ENCODE measurements around the gene SERP2. TPM values are rescaled to one million over a fixed set of nuclear protein-coding genes. Genes with fewer than 3 reads are reported as not detected.
A peak's percentile ranks its signal among the peaks of the same experiment; 100 is the strongest.

SERP2 gene
- total RNA-seq, 1 experiment from 2014 or later, result not detected

DNA sequence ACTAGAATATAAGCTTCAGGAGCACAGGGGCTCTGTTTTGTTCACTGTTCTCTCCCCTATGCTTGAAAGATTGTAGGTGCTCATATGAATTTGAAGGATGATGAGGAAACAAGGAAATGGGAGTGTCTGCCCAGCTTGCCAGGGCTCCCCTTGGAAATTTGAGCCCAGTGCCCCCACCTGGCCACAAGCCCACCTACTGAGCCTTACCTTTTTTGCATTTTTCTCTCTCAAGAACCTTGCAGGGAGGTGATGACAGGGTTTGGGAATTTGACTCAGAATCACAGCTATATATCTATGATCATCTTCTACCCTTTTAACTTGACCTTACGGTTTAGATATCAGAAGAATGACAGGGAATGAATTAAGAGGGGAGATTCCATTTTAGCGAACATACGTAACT, 33.8 kb downstream of the SERP2 start:
- H3K9me2 ChIP-seq (ENCODE audit: insufficient read depth), result no peaks in the 10 kb centered on the region
- no peak for DNase-seq (ENCODE audit: low read depth, low spot score)
- no peaks in the 10 kb centered on the region for H3K79me2 ChIP-seq (ENCODE audit: insufficient read depth, low read length)
- no peak overlapping the region for H3K27ac ChIP-seq (ENCODE audit: low read depth, low read length)
- H3K9ac ChIP-seq (ENCODE audit: low read length), result no peak overlapping the region
- no peak overlapping the region for H3K4me2 ChIP-seq (ENCODE audit: low read length)
- H3K27me3 ChIP-seq (ENCODE audit: insufficient read depth, low read length), result no peaks in the 10 kb centered on the region
- intact Hi-C loops (cut with micrococcal nuclease), result no loop called here
- no TSS peak for BruUV-seq (replicated peaks)
- H3K4me1 ChIP-seq (ENCODE audit: control insufficient read depth in 1 of 2, insufficient read depth in 2 of 2, low read length in 2 of 2), result peaks cover 14 to 27% of the 10 kb centered on the region in 2 experiments
- ATAC-seq, result peak; percentile 28; the same call in 1 of the 2 replicates
- ChIA-PET CTCF (no interaction called here), POLR2A (no interaction called here), RAD21 (ENCODE audit: low non-redundant PET in 1 of 2, low total read pairs in 2 of 2, uncharacterized antibody in 2 of 2, unreplicated experiment in 2 of 2) (no interaction called here)
- no peaks in the 10 kb centered on the region for H3K36me3 ChIP-seq (ENCODE audit: control insufficient read depth in 1 of 2, insufficient read depth in 2 of 2, low read length in 2 of 2)
- H3K4me3 ChIP-seq (replicated peaks in 1 of 2; ENCODE audit: low read depth in 1 of 2, low read length in 2 of 2), result no peak overlapping the region
- H2AFZ ChIP-seq (ENCODE audit: low read depth, low read length, poor library complexity, severe bottlenecking), result no peak overlapping the region
- TF ChIP-seq RAD21 (IDR thresholded peaks at IDR 0.05; ENCODE audit: low read depth), result peak; percentile 23; the same call in 1 of the 2 replicates
- TF ChIP-seq CBX3 (IDR thresholded peaks at IDR 0.05; ENCODE audit: low read depth), result no peak
- no peaks in the 10 kb centered on the region for H3K9me3 ChIP-seq (ENCODE audit: control insufficient read depth in 1 of 2, insufficient read depth in 1 of 2, low read depth in 1 of 2, low read length in 2 of 2)
- no peaks in the 10 kb centered on the region for H4K20me1 ChIP-seq (ENCODE audit: insufficient read depth)

DNA sequence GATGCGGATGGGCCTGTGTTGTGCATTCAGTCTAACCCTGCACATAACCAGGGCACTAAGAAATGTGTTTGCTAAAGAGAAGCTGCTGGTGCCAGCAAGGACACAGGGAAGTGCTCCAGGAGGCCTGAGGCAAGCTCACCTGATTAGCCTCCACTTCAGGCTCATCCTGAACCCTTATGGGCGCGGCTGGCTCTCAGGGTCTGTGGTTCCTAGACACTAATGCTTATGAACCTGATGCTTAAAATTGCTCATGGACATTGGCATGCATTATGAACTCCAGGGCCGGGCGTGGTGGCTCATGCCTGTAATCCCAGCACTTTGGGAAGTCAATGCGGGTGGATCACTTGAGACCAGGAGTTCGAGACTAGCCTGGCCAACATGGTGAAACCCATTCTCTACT, 34.3 kb downstream of the SERP2 start:
- CTCF ChIA-PET, result interaction anchor here (0.7 kb wide), 1 partner anchor 375 kb away, joined by 4 read pairs; no protein-coding TSS in a partner anchor
- DNase-seq (ENCODE audit: low read depth, low spot score) (no peak), ATAC-seq (peak; percentile 25; the same call in 1 of the 2 replicates)
- Histone ChIP-seq H3K4me1 (ENCODE audit: control insufficient read depth in 1 of 2, insufficient read depth in 2 of 2, low read length in 2 of 2) (peaks cover 14 to 27% of the 10 kb centered on the region in 2 experiments), H2AFZ (ENCODE audit: low read depth, low read length, poor library complexity, severe bottlenecking) (no peak overlapping the region), H3K27ac (ENCODE audit: low read depth, low read length) (no peak overlapping the region), H3K36me3 (ENCODE audit: control insufficient read depth in 1 of 2, insufficient read depth in 2 of 2, low read length in 2 of 2) (no peaks in the 10 kb centered on the region), H4K20me1 (ENCODE audit: insufficient read depth) (no peaks in the 10 kb centered on the region), H3K9me3 (ENCODE audit: control insufficient read depth in 1 of 2, insufficient read depth in 1 of 2, low read depth in 1 of 2, low read length in 2 of 2) (no peaks in the 10 kb centered on the region), H3K27me3 (ENCODE audit: insufficient read depth, low read length) (no peaks in the 10 kb centered on the region), H3K79me2 (ENCODE audit: insufficient read depth, low read length) (no peaks in the 10 kb centered on the region), H3K4me2 (ENCODE audit: low read length) (peak overlapping the region; percentile 24; the same call in 1 of the 2 replicates), H3K9me2 (ENCODE audit: insufficient read depth) (no peaks in the 10 kb centered on the region), H3K9ac (ENCODE audit: low read length) (no peak overlapping the region), H3K4me3 (replicated peaks in 1 of 2; ENCODE audit: low read depth in 1 of 2, low read length in 2 of 2) (no peak overlapping the region)
- BruUV-seq (replicated peaks), result no TSS peak
- intact Hi-C loops (cut with micrococcal nuclease), result no loop called here
- POLR2A ChIA-PET, result no interaction called here
- TF ChIP-seq, protein P1, sequence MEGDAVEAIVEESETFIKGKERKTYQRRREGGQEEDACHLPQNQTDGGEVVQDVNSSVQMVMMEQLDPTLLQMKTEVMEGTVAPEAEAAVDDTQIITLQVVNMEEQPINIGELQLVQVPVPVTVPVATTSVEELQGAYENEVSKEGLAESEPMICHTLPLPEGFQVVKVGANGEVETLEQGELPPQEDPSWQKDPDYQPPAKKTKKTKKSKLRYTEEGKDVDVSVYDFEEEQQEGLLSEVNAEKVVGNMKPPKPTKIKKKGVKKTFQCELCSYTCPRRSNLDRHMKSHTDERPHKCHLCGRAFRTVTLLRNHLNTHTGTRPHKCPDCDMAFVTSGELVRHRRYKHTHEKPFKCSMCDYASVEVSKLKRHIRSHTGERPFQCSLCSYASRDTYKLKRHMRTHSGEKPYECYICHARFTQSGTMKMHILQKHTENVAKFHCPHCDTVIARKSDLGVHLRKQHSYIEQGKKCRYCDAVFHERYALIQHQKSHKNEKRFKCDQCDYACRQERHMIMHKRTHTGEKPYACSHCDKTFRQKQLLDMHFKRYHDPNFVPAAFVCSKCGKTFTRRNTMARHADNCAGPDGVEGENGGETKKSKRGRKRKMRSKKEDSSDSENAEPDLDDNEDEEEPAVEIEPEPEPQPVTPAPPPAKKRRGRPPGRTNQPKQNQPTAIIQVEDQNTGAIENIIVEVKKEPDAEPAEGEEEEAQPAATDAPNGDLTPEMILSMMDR (IDR thresholded peaks at IDR 0.05 in 2 of 3, conservative IDR thresholded peaks at IDR 0.05 in 1 of 3; ENCODE audit: borderline replicate concordance in 1 of 3, insufficient read depth in 1 of 3, low read depth in 2 of 3, low read length in 2 of 3), result no peak
- TF ChIP-seq EZH2 (IDR thresholded peaks at IDR 0.05) (no peak), CEBPB (IDR thresholded peaks at IDR 0.05; ENCODE audit: low read depth) (no peak), ZNF274 (IDR thresholded peaks at IDR 0.05; ENCODE audit: low read depth, low read length) (no peak), TCF7L2 (IDR thresholded peaks at IDR 0.05; ENCODE audit: borderline replicate concordance, extremely low read depth, insufficient read depth, insufficient read length) (no peak), ELF1 (IDR thresholded peaks at IDR 0.05; ENCODE audit: borderline replicate concordance, low read depth) (no peak), SIN3A (IDR thresholded peaks at IDR 0.05; ENCODE audit: low read depth) (no peak)
- TF ChIP-seq, protein P2, sequence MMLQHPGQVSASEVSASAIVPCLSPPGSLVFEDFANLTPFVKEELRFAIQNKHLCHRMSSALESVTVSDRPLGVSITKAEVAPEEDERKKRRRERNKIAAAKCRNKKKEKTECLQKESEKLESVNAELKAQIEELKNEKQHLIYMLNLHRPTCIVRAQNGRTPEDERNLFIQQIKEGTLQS (IDR thresholded peaks at IDR 0.05), result no peak
- RAD21 ChIA-PET (ENCODE audit: low non-redundant PET in 1 of 2, low total read pairs in 2 of 2, uncharacterized antibody in 2 of 2, unreplicated experiment in 2 of 2), result no interaction called here

All from HCT116 (cell line).